Kidney epithelial cell (primary cell): ENCODE data around the gene PPM1L. TPM values are rescaled to one million over a fixed set of nuclear protein-coding genes. Genes with fewer than 3 reads are reported as not detected.

Experiments
- DNase-seq: peaks from one replicate; pipeline ENCODE4 v3.0.0-alpha.2; 2010; ENCODE audit warnings: low read depth
- H3K27me3 ChIP-seq: 2 replicates; pipeline ENCODE4 v1.6.0; 2011; ENCODE audit warnings: low read length; ENCODE audit not compliant: control insufficient read depth, insufficient read depth
- H3K36me3 ChIP-seq: 2 replicates; pipeline ENCODE4 v1.5.1; 2011; ENCODE audit warnings: low read length; ENCODE audit not compliant: control insufficient read depth, insufficient read depth
- H3K4me3 ChIP-seq: 2 replicates; pipeline ENCODE4 v1.5.1; 2011; ENCODE audit warnings: low read depth, mild to moderate bottlenecking, control low read depth, low read length
- total RNA-seq: library from RNA; depleted of rRNA; stranded (reverse); fragments of >200 nt; gene quantifications from 2 replicates; pipeline ENCODE4 v1.2.3, GENCODE V29; 2015
- TF ChIP-seq, protein P1 (sequence below): IDR thresholded peaks from 2 replicates; pipeline ENCODE4 v1.5.1; 2011; ENCODE audit warnings: mild to moderate bottlenecking, moderate library complexity, low read length, control low read depth, inconsistent platforms; ENCODE audit not compliant: insufficient read depth, poor library complexity, severe bottlenecking

The PPM1L gene
- total RNA-seq, 1 donor from 2014 or later = 11.1 TPM

DNA sequence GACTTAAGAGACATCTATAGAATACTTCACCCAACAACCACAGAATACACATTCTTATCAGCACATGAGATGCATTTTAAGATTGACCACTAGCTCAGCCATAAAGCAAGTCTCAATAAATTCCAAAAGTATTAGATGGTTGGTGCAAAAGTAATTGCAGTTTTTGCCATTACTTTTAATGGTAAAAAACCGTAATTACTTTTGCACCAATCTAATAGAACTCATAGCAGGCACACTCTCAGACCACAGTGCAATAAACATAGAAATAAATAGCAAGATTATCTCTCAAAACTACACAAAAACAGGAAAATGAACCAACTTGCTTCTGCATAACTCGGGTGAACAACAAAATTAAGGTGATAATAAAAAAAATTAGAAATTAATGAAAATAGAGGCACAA, 33.7 kb upstream of the PPM1L start:
- TF ChIP-seq, protein P1, sequence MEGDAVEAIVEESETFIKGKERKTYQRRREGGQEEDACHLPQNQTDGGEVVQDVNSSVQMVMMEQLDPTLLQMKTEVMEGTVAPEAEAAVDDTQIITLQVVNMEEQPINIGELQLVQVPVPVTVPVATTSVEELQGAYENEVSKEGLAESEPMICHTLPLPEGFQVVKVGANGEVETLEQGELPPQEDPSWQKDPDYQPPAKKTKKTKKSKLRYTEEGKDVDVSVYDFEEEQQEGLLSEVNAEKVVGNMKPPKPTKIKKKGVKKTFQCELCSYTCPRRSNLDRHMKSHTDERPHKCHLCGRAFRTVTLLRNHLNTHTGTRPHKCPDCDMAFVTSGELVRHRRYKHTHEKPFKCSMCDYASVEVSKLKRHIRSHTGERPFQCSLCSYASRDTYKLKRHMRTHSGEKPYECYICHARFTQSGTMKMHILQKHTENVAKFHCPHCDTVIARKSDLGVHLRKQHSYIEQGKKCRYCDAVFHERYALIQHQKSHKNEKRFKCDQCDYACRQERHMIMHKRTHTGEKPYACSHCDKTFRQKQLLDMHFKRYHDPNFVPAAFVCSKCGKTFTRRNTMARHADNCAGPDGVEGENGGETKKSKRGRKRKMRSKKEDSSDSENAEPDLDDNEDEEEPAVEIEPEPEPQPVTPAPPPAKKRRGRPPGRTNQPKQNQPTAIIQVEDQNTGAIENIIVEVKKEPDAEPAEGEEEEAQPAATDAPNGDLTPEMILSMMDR = no peak
- H3K36me3 ChIP-seq = no peaks in the 10 kb centered on the region
- no peak for DNase-seq
- H3K4me3 ChIP-seq = no peak overlapping the region
- H3K27me3 ChIP-seq = no peaks in the 10 kb centered on the region

DNA sequence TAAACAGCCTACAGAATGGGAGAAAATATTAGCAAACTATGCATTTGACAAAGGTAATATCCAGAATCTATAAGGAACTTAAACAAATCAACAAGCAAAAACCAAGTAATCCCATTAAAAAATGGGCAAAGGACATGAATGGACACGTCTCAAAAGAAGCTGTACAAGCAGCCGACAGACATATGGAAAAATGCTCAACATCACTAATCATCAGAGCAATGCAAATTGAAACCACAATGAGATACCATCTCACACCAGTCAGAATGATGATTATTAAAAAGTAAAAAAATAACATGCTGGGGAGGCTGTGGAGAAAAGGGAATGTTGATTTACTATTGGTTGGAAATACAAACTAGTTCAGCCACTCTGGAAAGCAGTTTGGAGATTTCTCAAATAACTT, 30.7 kb upstream of the PPM1L start:
- H3K27me3 ChIP-seq = no peaks in the 10 kb centered on the region
- TF ChIP-seq, protein P1 = no peak
- H3K4me3 ChIP-seq = no peak overlapping the region
- DNase-seq = no peak
- no peaks in the 10 kb centered on the region for H3K36me3 ChIP-seq

DNA sequence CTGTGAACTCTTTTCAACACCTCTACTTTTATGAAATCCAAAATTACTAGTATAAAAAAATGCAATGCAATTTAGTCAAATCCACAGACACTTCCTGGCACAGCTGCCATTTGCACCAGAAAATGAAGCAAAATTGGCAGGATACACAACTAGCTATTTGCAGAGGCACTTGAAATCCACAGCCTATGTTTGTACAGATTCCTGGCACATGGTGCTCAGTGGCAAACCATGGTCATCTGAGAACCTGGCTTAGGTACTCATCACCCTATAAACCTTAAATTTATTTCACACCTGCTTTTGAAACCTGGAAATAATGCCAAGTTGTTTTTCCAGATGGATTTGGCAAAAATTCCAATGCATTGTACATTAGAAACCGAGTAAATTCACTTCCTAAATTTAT, 20.2 kb upstream of the PPM1L start:
- no peak overlapping the region for H3K4me3 ChIP-seq
- H3K36me3 ChIP-seq = no peaks in the 10 kb centered on the region

DNA sequence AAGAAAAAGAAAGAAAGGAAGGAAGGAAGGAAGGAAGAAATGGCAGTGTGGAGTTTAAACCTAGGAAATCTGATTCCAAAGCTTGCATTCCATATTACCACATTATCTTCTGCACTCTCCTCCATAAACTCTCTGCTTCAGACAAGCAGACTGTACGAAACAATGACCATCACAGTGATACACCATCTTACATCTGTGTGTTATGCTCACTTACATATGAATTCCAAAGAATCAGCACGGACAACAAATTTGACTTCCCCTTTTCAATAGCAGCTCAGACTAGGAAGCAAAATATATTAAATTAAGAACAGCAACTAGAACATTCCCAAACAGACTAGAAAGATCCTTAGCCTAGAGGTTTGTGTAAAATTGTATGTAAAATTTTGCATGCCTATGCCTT, 18.0 kb upstream of the PPM1L start:
- DNase-seq = no peak
- TF ChIP-seq, protein P1 = no peak

More for the DNA sequence above, 20.2 kb upstream of the PPM1L start:
- no peak for DNase-seq
- TF ChIP-seq, protein P1 = no peak
- H3K27me3 ChIP-seq = no peaks in the 10 kb centered on the region

DNA sequence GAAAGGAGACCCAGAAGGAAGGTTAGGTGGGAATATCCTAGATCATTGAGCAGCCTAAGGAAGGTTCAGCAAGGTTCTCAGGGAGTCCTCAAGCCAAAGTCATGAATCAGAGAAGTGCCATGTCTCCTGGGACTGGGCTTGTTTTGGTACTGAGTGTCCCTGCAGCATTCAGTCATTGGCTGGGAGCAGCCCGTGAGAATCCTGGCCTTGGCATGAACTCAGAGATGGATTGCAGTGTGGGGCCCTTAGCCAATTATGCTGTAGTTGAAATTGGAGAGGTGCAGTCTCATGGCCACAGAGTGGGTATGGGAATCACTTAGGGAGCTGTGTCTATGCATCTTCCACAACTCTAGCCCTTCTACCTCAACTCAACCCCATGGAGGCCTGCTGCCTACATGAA, 17.0 kb upstream of the PPM1L start:
- H3K4me3 ChIP-seq = no peak overlapping the region
- TF ChIP-seq, protein P1 = no peak
- no peak for DNase-seq
- no peaks in the 10 kb centered on the region for H3K36me3 ChIP-seq
- no peaks in the 10 kb centered on the region for H3K27me3 ChIP-seq

More for the DNA sequence above, 18.0 kb upstream of the PPM1L start:
- Histone ChIP-seq H3K27me3 (no peaks in the 10 kb centered on the region), H3K4me3 (no peak overlapping the region), H3K36me3 (no peaks in the 10 kb centered on the region)

DNA sequence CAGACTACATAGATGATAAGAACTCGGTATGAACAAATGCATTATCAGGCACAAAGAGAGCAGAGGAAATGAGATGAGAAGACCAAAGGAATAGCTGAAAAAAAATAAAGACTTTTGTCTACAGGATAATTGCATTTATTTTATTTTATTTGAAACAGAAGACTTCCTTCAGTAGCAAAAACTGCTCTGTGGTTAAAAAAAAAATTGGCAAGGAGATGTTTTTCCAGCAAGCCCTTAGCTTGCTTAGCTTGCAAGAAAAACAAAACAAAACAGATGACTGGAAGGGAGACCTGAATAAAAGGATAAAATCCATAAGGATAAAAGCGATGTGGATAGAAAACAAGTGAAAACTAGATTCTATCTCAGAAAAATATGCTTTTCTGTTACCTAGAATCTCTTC, 9.1 kb upstream of the PPM1L start:
- Histone ChIP-seq H3K27me3 (no peaks in the 10 kb centered on the region), H3K36me3 (no peaks in the 10 kb centered on the region), H3K4me3 (no peak overlapping the region)
- TF ChIP-seq, protein P1 = no peak
- DNase-seq = no peak
